ENCODE data around the gene EIF4G3.
"Not testable (repeated sequence)": the region's sequence is repeated elsewhere in the genome, so short reads cannot be mapped to it uniquely, and the experiment has no call there.

Gene EIF4G3

DNA sequence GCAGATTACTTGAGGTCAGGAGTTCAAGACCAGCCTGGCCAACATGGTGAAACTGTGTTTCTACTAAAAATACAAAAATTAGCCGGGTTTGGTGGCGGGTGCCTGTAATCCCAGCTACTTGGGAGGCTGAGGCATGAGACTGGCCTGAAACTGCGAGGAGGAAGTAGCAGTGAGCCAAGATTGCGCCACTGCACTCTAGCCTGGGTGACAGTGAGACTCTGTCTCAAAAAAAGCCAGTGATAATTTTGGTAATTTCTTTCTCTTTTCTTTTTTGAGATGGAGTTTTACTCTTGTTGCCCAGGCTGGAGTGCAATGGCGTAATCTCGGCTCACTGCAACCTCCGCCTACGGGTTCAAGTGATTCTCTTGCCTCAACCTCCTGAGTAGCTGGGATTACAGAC is 324.9 kb downstream of the EIF4G3 start:
- DNase-seq, result not testable (repeated sequence)

GRCh38 chr1:20850021-20850420 is 326.7 kb downstream of the EIF4G3 start:
- DNase-seq, result no peak

- no peak for DNase-seq
These were observed 327.6 kb downstream of the EIF4G3 start for GRCh38 chr1:20849100-20849499.

DNA sequence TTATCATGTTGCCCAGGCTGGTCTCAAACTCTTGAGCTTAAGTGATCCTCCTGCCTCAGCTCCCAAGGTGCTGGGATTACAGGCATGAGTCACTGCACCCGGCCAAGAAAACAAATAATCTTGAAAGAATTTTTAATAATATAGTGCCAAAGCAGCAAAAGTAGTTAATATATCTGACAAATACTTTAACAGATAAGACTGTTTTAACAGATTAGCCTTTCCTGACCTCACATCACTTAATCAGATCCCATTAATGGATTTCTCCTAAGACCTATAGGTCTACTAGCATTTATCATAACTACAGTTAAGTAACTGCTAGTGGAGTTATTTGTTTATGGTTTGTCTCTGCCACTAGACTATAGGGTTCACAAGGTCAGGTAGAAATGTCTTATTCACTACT is 328.5 kb downstream of the EIF4G3 start:
- no peak for DNase-seq

- DNase-seq, result no peak
These were observed 329.1 kb downstream of the EIF4G3 start for GRCh38 chr1:20847611-20848080.

DNA sequence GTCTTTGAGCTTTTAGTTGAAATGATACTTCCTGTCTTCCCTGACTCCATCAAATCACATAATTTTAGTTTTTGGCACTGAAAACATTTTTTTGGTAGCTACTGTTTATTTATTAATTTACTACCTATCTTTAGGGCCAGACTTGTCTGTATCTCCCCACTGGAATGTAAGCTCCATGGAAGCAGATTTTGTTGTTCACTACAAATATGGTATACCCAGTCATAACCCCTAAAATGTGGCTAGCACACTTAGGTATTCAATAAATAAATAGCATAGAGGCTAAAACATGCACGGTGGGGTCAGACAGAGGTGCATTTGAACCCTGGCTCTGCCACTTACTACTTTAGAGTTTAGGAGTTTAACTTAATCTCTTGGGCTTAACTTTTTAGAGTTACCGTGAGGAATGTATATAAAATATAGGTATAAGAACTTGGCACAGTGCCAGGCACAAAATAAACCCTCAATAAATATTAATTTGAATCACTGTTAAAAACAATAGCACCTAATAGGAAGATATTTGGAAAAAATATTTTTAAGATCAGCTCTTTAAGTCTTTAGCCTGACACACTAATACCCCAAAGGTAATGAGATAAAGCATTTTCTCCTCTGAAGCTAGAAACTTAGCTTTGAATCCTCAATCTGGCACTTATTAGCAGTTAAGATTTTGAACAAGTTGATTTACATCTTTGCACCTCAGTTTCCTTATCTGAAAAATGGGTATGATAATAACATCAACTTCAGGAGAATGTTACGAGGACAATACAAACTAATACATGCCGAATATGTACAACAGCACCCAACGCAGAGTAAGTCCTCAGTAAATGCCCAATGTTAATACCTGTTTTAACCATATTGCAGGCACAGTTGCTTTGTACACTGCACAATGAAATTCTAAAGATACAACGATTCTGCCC is 330.0 kb downstream of the EIF4G3 start:
- DNase-seq, result no peak

GRCh38 chr1:20840731-20841130 is 336.0 kb downstream of the EIF4G3 start:
- no peak for DNase-seq

- no peak for DNase-seq
These were observed 339.0 kb downstream of the EIF4G3 start for GRCh38 chr1:20837554-20838192.

DNA sequence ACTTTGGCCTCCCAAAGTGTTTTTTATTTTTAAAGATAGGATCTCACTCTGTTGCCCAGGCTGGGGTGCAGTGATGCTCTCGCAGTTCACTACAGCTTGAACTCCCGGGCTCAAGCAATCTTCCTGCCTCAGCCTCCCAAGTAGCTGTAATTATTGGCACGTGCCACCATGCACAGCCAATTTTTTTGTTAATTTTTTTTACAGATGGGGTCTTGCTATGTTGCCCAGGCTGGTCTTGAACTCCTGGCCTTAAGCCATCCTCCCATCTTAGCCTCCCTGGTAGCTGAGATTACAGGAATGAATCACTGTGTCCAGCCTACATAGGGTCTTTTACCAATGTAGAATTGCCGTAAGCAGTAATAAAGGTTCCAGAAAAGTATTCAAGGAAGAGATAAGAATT is 340.5 kb downstream of the EIF4G3 start:
- no peak for DNase-seq

- DNase-seq, result no peak
These were observed 341.9 kb downstream of the EIF4G3 start for GRCh38 chr1:20834780-20835179.

DNA sequence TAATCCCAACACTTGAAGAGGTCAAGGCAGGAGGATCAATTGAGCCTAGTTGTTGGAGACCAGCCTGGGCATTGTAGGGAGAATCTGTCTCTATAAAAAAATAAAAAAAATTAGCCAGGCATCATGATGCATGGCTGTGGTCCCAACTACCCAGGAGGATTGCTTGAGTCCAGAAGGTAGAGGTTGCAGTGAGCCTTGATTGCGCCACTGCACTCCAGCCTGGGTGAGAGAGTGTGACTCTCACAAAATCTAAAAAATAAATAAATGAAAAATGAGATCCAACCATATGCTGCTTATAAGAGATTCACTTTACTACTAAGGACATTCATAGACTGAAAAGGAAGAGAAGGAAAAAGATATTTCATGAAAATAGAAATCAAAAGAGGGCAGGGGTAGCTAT is 342.5 kb downstream of the EIF4G3 start:
- DNase-seq, result no peak

GRCh38 chr1:20830378-20830777 is 346.3 kb downstream of the EIF4G3 start:
- no peak for DNase-seq

DNA sequence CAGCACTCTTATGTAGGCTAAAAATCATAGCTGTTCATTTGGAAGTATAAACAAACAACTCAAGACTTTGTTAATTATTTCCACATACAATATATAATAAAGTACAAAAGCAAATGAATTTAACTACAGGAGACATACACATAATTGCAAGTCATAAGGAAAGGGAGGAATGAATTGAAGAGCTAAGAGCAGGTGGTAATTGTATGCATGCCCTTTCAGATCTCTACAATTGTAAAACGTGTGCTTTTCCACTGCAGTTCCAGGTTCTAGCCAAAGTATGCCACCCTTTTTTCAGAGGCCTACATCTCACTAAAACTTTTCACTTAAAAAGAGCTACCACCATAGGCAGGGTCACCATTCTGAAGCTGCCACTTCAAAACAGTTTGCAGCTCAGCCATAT is 346.8 kb downstream of the EIF4G3 start:
- DNase-seq, result no peak

DNA sequence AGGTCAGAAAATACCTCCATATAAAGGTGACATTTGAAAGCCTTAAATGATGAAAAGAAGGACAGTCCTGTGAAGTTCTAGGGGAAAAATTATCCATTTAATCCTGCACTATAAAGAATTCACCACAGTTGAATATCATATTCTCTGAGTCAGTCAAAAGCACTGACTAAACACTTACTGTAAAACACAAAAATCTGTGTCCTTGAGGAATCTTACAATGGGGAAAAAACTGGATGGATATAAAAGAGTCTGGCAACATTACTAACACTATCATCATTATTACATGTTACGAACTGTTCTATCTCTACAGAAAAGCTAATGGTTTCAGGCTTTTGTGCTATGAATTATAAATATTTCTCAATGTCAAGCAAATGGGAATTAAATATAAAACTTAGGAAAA is 347.2 kb downstream of the EIF4G3 start:
- DNase-seq, result no peak

- DNase-seq, result no peak
These were observed 352.9 kb downstream of the EIF4G3 start for GRCh38 chr1:20823845-20824244.

GRCh38 chr1:20821466-20821865 is 355.2 kb downstream of the EIF4G3 start:
- no peak for DNase-seq

GRCh38 chr1:20819818-20820217 is 356.9 kb downstream of the EIF4G3 start:
- no peak for DNase-seq

- no peak for DNase-seq
These were observed 362.2 kb downstream of the EIF4G3 start for GRCh38 chr1:20814534-20814871.

DNA sequence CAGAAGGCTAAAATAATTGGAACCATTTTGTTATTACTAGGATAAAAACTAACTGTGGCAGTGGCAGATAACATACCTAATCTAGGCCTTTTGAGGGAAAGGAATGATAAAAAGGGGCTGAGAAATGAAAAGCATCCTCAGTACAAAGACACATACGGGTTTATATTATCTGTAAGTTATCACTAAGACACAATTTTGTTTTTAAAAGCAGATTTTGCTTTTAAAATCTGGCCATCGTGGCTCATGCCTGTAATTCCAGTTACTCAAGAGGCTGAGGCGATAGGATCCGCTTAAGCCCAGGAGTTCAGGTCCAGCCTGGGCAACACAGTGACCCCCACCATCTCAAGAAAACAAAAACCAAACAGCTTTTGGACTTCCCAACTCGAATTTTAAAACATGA is 364.8 kb downstream of the EIF4G3 start:
- DNase-seq, result no peak

- no peak for DNase-seq
These were observed 383.5 kb downstream of the EIF4G3 start for GRCh38 chr1:20793236-20793635.

- DNase-seq, result no peak
These were observed 384.5 kb downstream of the EIF4G3 start for GRCh38 chr1:20792196-20792595.

- no peak for DNase-seq
These were observed 385.9 kb downstream of the EIF4G3 start for GRCh38 chr1:20790785-20791184.

DNA sequence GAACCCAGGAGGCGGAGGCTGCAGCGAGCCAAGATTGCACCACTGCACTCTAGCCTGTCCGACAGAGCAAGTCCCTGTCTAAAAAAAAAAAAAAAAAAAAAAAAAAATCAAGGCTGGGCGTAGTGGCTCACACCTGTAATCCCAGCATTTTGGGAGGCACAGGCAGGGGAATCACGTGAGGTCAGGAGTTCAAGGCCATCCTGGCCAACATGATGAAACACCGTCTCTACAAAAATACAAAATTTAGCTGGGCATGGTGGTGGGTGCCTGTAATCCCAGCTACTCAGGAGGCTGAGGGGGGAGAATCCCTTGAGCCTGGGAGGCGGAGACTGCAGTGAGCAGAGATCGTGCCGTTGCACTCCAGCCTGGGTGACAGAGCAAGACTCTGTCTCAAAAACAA is 387.1 kb downstream of the EIF4G3 start:
- DNase-seq, result not testable (repeated sequence)

All from COR-L47 (cell line).